ENCODE data around the gene SCT.

GRCh38 chr11:614021-614622 is 12.9 kb downstream of the SCT start:
- no peak for TF ChIP-seq CTCF (conservative IDR thresholded peaks at IDR 0.05; ENCODE audit: low read depth, low read length)
- no peak for TF ChIP-seq EZH2 (IDR thresholded peaks at IDR 0.05; ENCODE audit: borderline replicate concordance, low read depth, low read length, poor library complexity, severe bottlenecking)
